ENCODE results near the gene RASSF1. TPM values are rescaled to one million over a fixed set of nuclear protein-coding genes. Genes with fewer than 3 reads are reported as not detected.

Gene RASSF1
- total RNA-seq, 2 donors from 2014 or later = 20.6 to 28.2 TPM

DNA sequence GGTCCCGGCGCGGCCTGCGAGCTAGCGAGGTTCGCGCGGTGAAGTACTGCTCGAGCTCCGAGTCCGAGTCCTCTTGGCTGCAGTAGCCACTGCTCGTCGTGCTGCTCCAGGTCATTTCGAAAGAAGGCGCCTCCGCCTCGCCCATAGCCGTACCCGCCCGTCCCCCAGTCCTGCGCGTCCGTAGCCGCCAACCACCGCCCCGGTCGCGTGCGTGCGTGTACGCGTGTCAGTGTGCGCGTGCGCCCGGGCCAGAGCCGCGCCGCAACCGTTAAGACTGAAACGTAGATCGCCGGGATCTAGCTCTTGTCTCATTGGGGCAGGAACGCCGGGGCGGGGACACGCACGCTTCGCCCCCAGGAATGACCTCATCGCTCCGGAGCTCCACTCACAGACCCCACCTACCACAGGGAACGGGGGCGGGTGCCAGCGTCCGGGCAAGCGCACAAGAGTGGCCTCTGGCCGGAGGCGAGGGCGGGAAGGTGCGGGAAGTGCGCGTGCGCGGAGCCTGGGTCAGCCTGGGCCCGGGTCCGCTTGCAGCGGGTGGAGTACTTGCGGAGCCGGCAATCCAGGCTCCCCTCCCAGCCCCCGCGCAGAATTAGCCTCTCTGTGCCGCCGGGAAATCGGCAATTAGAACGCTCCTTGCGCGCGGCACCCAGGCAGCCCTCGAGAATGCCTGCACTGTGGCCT, 3.3 kb downstream of the RASSF1 start:
- Histone ChIP-seq H3K9me3 (no peaks in the 10 kb centered on the region), H3K9ac (ENCODE audit: low read depth in 2 of 2, low read length in 2 of 2) (peak overlapping the region; percentile 83 to 89), H3K4me3 (peak overlapping the region; percentile 69), H3K27me3 (no peaks in the 10 kb centered on the region), H3K4me1 (peaks cover 13% of the 10 kb centered on the region), H3K27ac (peak overlapping the region; percentile 97), H3K36me3 (no peaks in the 10 kb centered on the region)
- no peak for TF ChIP-seq CTCF (IDR thresholded peaks at IDR 0.05)
- intact Hi-C loops (cut with DNase I) = no loop called here
- DNase-seq = peak; percentile 100

- DNase-seq = no peak
- Histone ChIP-seq H3K9me3 (no peaks in the 10 kb centered on the region), H3K27ac (peak overlapping the region; percentile 97), H3K4me1 (peaks cover 13% of the 10 kb centered on the region), H3K9ac (ENCODE audit: low read depth in 2 of 2, low read length in 2 of 2) (peak overlapping the region; percentile 83 to 89), H3K4me3 (peak overlapping the region; percentile 69), H3K27me3 (no peaks in the 10 kb centered on the region), H3K36me3 (peaks cover 2% of the 10 kb centered on the region)
- intact Hi-C loops (cut with DNase I) = no loop called here
- TF ChIP-seq CTCF (IDR thresholded peaks at IDR 0.05) = no peak
Observed at GRCh38 chr3:50336452-50337174, 4.0 kb downstream of the RASSF1 start.

DNA sequence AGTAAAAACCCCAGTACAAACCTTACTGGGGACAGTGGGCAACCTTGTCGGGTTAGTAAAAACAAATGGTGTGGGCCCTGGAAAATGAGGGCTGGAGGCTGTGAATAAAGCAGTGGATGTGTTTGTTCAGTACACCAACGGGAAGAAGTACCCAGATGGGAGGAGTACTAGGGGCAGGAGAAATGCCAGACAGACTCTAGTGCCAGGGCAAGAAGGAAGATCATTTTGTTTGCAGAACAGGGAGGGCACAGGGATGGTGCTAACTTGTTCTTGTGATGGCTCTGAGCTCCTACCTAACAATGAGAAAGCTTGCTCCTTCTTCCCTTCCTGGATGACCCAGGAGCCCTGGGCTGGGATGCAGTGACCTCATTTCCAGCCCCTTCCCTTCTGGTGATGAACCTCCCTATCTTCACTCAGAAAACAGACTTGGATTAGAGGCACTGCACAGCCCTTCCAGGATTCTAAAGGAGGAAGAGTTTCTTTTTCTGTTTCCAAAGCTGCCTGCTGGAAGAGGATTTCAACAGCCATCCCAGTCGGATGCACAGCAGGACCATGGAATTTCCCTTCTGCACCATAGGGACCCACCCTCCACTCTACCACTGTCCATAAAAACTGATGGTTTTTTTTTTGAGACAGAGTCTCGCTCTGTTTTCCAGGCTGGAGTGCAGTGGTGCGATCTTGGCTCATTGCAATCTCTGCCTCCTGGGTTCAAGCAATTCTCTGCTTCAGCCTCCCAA, 6.1 kb downstream of the RASSF1 start:
- DNase-seq = no peak
- intact Hi-C loops (cut with DNase I) = no loop called here
- Histone ChIP-seq H3K27ac (peak overlapping the region; percentile 97), H3K4me3 (no peak overlapping the region), H3K9ac (ENCODE audit: low read depth in 2 of 2, low read length in 2 of 2) (peak overlapping the region in 1 of 2 donors; percentile 44), H3K9me3 (no peaks in the 10 kb centered on the region), H3K27me3 (no peaks in the 10 kb centered on the region), H3K36me3 (peaks cover 20% of the 10 kb centered on the region), H3K4me1 (peaks cover 13% of the 10 kb centered on the region)
- TF ChIP-seq CTCF (IDR thresholded peaks at IDR 0.05) = no peak

DNA sequence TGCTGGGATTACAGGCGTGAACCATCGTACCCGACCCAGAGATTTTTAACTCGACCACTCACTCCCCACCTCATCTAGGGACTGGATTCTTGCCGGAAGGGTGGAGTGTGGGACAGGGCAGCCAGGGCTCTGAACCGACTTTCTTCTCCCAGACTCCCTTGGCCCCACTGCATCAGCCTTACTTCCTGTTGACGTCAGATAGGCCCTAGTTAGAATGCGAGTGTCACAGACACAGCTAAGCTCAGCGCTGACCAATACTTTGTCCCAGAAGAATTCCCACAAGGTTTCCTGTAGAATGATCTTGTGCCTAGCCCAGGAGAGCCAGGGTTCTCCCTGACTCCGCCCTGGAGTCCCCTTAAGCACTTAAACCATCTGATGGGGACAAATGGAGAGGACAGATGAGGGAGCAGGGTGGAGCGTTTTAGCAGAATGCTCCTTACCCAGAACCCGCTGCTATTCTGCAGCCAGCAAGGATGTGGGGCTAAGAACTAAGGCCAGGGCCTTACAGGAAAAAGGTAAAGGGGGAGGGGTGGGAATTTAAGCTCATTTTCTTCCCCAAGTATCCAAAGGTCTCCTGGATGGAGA, 6.8 kb downstream of the RASSF1 start:
- Histone ChIP-seq H3K4me1 (peaks cover 14% of the 10 kb centered on the region), H3K4me3 (no peak overlapping the region), H3K36me3 (peaks cover 20% of the 10 kb centered on the region), H3K9ac (ENCODE audit: low read depth in 2 of 2, low read length in 2 of 2) (peak overlapping the region in 1 of 2 donors; percentile 44), H3K9me3 (no peaks in the 10 kb centered on the region), H3K27ac (peak overlapping the region; percentile 97), H3K27me3 (no peaks in the 10 kb centered on the region)
- intact Hi-C loops (cut with DNase I) = no loop called here
- TF ChIP-seq CTCF (IDR thresholded peaks at IDR 0.05) = no peak
- no peak for DNase-seq

- no peak overlapping the region for H3K4me3 ChIP-seq
- H3K9ac ChIP-seq (ENCODE audit: low read depth in 2 of 2, low read length in 2 of 2) = no peak overlapping the region
- no peak for DNase-seq
- no peaks in the 10 kb centered on the region for H3K9me3 ChIP-seq
- no peak overlapping the region for H3K27ac ChIP-seq
- intact Hi-C loops (cut with DNase I) = no loop called here
- TF ChIP-seq CTCF (IDR thresholded peaks at IDR 0.05) = no peak
- peaks cover 26% of the 10 kb centered on the region for H3K4me1 ChIP-seq
- peaks cover 20% of the 10 kb centered on the region for H3K36me3 ChIP-seq
- H3K27me3 ChIP-seq = no peaks in the 10 kb centered on the region
Observed at GRCh38 chr3:50331364-50331907, 9.2 kb downstream of the RASSF1 start.
